ENCODE measurements around the gene IKZF1.

IKZF1 gene

DNA sequence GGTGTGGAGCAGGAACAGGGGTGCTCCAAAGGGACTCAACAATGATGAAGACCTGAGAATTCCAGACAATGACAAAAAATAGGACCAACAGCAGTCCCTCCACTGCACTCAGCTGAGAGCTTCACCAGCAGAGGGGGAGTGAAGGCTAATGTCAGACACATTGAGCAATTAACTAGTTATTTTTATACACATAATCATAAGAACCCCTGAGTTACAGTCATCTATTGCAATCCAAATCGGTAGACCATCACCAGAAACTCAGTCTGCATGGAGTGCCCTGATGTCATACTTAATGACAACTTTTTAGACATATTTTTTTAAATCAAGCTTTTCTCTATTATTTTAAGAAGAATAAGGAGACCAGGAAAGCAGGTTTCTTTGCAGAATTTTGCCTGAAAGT, 30.6 kb upstream of the IKZF1 start:
- H3K27ac ChIP-seq: no peak overlapping the region
- TF ChIP-seq, protein P1, sequence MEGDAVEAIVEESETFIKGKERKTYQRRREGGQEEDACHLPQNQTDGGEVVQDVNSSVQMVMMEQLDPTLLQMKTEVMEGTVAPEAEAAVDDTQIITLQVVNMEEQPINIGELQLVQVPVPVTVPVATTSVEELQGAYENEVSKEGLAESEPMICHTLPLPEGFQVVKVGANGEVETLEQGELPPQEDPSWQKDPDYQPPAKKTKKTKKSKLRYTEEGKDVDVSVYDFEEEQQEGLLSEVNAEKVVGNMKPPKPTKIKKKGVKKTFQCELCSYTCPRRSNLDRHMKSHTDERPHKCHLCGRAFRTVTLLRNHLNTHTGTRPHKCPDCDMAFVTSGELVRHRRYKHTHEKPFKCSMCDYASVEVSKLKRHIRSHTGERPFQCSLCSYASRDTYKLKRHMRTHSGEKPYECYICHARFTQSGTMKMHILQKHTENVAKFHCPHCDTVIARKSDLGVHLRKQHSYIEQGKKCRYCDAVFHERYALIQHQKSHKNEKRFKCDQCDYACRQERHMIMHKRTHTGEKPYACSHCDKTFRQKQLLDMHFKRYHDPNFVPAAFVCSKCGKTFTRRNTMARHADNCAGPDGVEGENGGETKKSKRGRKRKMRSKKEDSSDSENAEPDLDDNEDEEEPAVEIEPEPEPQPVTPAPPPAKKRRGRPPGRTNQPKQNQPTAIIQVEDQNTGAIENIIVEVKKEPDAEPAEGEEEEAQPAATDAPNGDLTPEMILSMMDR (conservative IDR thresholded peaks at IDR 0.05): no peak

GRCh38 chr7:50274361-50274760, 30.2 kb upstream of the IKZF1 start:
- TF ChIP-seq, protein P1 (conservative IDR thresholded peaks at IDR 0.05): no peak
- H3K27ac ChIP-seq: no peak overlapping the region

- no peak overlapping the region for H3K27ac ChIP-seq
- TF ChIP-seq, protein P1 (conservative IDR thresholded peaks at IDR 0.05): no peak
Observed at GRCh38 chr7:50275430-50275829, 29.1 kb upstream of the IKZF1 start.

- TF ChIP-seq, protein P1 (conservative IDR thresholded peaks at IDR 0.05): no peak
- no peak overlapping the region for H3K27ac ChIP-seq
Observed at GRCh38 chr7:50276483-50276882, 28.0 kb upstream of the IKZF1 start.

DNA sequence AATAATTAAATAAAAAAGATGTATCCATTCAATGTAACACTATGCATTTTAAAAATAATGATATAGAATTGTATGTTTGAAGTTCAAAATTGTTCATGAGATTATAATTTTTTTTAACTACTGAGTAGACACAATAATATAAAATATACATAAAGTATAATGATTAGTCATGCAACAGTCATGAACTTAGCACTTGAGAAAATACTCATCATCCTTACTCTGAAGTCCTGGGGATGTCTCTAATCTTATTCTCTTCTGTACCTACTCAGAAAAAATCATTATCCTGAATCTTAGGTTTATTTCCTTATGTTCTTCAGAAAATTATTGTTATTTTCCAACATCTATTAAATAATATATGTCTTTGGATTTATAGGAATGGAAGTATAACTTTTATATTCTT, 26.4 kb upstream of the IKZF1 start:
- TF ChIP-seq, protein P1 (conservative IDR thresholded peaks at IDR 0.05): no peak

GRCh38 chr7:50281680-50282445, 22.7 kb upstream of the IKZF1 start:
- no peak overlapping the region for H3K27ac ChIP-seq
- TF ChIP-seq, protein P1 (conservative IDR thresholded peaks at IDR 0.05): no peak

More for the DNA sequence above, 26.4 kb upstream of the IKZF1 start:
- H3K27ac ChIP-seq: no peak overlapping the region

GRCh38 chr7:50282813-50283605, 21.5 kb upstream of the IKZF1 start:
- TF ChIP-seq, protein P1 (conservative IDR thresholded peaks at IDR 0.05): no peak
- no peak overlapping the region for H3K27ac ChIP-seq
